ENCODE data around the gene SLC37A3.
"Not testable (repeated sequence)": the region's sequence is repeated elsewhere in the genome, so short reads cannot be mapped to it uniquely, and the experiment has no call there.

Gene SLC37A3

GRCh38 chr7:140421521-140421920, 23.2 kb upstream of the SLC37A3 start:
- H3K4me3 ChIP-seq (ENCODE audit: low read depth, low read length), result no peak overlapping the region
- no peaks in the 10 kb centered on the region for H3K4me1 ChIP-seq (ENCODE audit: control insufficient read depth, insufficient read depth, low read length)
- no peaks in the 10 kb centered on the region for H3K9me3 ChIP-seq (ENCODE audit: control insufficient read depth, insufficient read depth, low read depth, low read length)
- H3K36me3 ChIP-seq (ENCODE audit: control insufficient read depth, insufficient read depth, low read length), result no peaks in the 10 kb centered on the region
- no peak overlapping the region for H3K9ac ChIP-seq (ENCODE audit: low read length)
- H3K27ac ChIP-seq (ENCODE audit: low read depth, low read length), result no peak overlapping the region
- H3K27me3 ChIP-seq (ENCODE audit: control insufficient read depth, insufficient read depth, low read length), result no peaks in the 10 kb centered on the region

- no peak overlapping the region for H3K4me3 ChIP-seq (ENCODE audit: low read depth, low read length)
- H3K36me3 ChIP-seq (ENCODE audit: control insufficient read depth, insufficient read depth, low read length), result no peaks in the 10 kb centered on the region
- H3K9ac ChIP-seq (ENCODE audit: low read length), result no peak overlapping the region
- H3K9me3 ChIP-seq (ENCODE audit: control insufficient read depth, insufficient read depth, low read depth, low read length), result no peaks in the 10 kb centered on the region
- H3K27ac ChIP-seq (ENCODE audit: low read depth, low read length), result no peak overlapping the region
- H3K4me1 ChIP-seq (ENCODE audit: control insufficient read depth, insufficient read depth, low read length), result no peaks in the 10 kb centered on the region
- H3K27me3 ChIP-seq (ENCODE audit: control insufficient read depth, insufficient read depth, low read length), result no peaks in the 10 kb centered on the region
These were observed 20.3 kb upstream of the SLC37A3 start for GRCh38 chr7:140418653-140419052.

GRCh38 chr7:140418156-140418472, 19.8 kb upstream of the SLC37A3 start:
- H3K27ac ChIP-seq (ENCODE audit: low read depth, low read length); H3K27me3 ChIP-seq (ENCODE audit: control insufficient read depth, insufficient read depth, low read length); H3K9me3 ChIP-seq (ENCODE audit: control insufficient read depth, insufficient read depth, low read depth, low read length); H3K9ac ChIP-seq (ENCODE audit: low read length); H3K36me3 ChIP-seq (ENCODE audit: control insufficient read depth, insufficient read depth, low read length); H3K4me1 ChIP-seq (ENCODE audit: control insufficient read depth, insufficient read depth, low read length); H3K4me3 ChIP-seq (ENCODE audit: low read depth, low read length): not testable (repeated sequence)

- Histone ChIP-seq H3K4me3 (ENCODE audit: low read depth, low read length) (no peak overlapping the region), H3K9ac (ENCODE audit: low read length) (no peak overlapping the region), H3K36me3 (ENCODE audit: control insufficient read depth, insufficient read depth, low read length) (peaks cover 3% of the 10 kb centered on the region; the same call in 1 of the 2 replicates), H3K9me3 (ENCODE audit: control insufficient read depth, insufficient read depth, low read depth, low read length) (no peaks in the 10 kb centered on the region), H3K4me1 (ENCODE audit: control insufficient read depth, insufficient read depth, low read length) (no peaks in the 10 kb centered on the region), H3K27ac (ENCODE audit: low read depth, low read length) (no peak overlapping the region), H3K27me3 (ENCODE audit: control insufficient read depth, insufficient read depth, low read length) (no peaks in the 10 kb centered on the region)
These were observed 19.3 kb upstream of the SLC37A3 start for GRCh38 chr7:140417456-140418155.

- no peak overlapping the region for H3K4me3 ChIP-seq (ENCODE audit: low read depth, low read length)
- no peaks in the 10 kb centered on the region for H3K27me3 ChIP-seq (ENCODE audit: control insufficient read depth, insufficient read depth, low read length)
- H3K9ac ChIP-seq (ENCODE audit: low read length), result no peak overlapping the region
- H3K4me1 ChIP-seq (ENCODE audit: control insufficient read depth, insufficient read depth, low read length), result no peaks in the 10 kb centered on the region
- H3K36me3 ChIP-seq (ENCODE audit: control insufficient read depth, insufficient read depth, low read length), result peaks cover 3% of the 10 kb centered on the region; the same call in 1 of the 2 replicates
- no peak overlapping the region for H3K27ac ChIP-seq (ENCODE audit: low read depth, low read length)
- H3K9me3 ChIP-seq (ENCODE audit: control insufficient read depth, insufficient read depth, low read depth, low read length), result no peaks in the 10 kb centered on the region
These were observed 18.2 kb upstream of the SLC37A3 start for GRCh38 chr7:140416560-140416959.

DNA sequence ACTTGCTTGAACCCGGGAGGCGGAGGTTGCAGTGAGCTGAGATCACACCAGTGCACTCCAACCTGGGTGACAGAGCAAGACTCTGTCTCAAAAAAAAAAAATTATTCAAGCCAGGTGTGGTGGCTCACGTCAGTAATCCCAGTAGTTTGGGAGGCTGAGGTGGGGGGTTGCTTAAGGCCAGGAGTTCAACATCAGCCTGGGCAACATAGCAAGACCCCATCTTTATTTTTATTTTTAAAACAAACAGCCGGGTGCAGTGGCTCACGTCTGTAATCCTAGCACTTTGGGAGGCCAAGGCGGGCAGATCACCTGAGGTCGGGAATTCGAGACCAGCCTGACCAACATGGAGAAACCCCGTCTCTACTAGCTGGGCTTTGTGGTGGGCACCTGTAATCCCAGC, 17.5 kb upstream of the SLC37A3 start:
- H3K9me3 ChIP-seq (ENCODE audit: control insufficient read depth, insufficient read depth, low read depth, low read length); H3K4me3 ChIP-seq (ENCODE audit: low read depth, low read length); H3K27ac ChIP-seq (ENCODE audit: low read depth, low read length); H3K9ac ChIP-seq (ENCODE audit: low read length); H3K27me3 ChIP-seq (ENCODE audit: control insufficient read depth, insufficient read depth, low read length); H3K36me3 ChIP-seq (ENCODE audit: control insufficient read depth, insufficient read depth, low read length); H3K4me1 ChIP-seq (ENCODE audit: control insufficient read depth, insufficient read depth, low read length): not testable (repeated sequence)

DNA sequence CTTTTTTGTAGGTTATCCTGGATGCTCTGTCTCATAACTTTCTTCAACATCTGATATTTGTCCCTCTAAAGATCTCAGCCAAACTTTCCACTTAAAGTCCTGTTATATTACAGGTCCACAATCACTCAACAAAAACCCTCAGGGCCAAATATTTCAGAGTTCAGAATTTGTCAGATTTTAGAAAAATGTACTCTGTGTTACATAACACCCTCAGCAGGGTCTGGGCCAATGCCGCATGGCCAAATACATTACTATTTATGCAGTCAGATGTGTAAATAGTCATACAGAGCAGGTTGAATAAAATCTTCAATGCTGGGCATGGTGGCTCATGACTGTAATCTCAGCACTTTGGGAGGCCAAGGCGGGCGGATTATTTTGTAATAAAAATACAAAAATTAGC, 17.0 kb upstream of the SLC37A3 start:
- Histone ChIP-seq H3K27ac (ENCODE audit: low read depth, low read length) (no peak overlapping the region), H3K4me1 (ENCODE audit: control insufficient read depth, insufficient read depth, low read length) (no peaks in the 10 kb centered on the region), H3K9me3 (ENCODE audit: control insufficient read depth, insufficient read depth, low read depth, low read length) (no peaks in the 10 kb centered on the region), H3K27me3 (ENCODE audit: control insufficient read depth, insufficient read depth, low read length) (no peaks in the 10 kb centered on the region), H3K9ac (ENCODE audit: low read length) (no peak overlapping the region), H3K36me3 (ENCODE audit: control insufficient read depth, insufficient read depth, low read length) (peaks cover 3% of the 10 kb centered on the region; the same call in 1 of the 2 replicates), H3K4me3 (ENCODE audit: low read depth, low read length) (no peak overlapping the region)

DNA sequence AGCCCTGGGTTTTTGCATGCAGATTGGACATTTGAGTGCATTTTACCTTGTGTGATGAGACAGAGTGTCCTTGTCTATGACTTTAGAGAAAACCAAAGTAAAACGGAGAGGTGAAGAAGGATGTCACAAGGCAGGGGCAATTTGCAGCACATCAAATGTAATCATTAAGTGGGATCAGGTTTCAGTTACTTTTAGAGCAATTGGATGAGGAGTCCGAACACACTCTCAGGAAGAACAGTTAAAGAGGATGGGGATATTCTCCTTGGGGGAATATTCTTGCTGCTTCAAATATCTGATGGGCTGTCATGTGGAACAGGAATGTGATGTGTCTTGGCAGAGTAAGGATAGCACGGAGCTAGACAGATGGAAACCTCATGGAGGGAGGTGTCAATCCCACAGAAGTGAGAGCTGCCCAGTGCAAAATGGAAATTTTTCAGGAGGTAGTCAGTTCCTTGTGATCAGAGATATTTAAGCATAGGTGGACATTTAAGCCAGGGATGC, 6.3 kb upstream of the SLC37A3 start:
- H3K4me1 ChIP-seq (ENCODE audit: control insufficient read depth, insufficient read depth, low read length), result peaks cover 18% of the 10 kb centered on the region
- H3K4me3 ChIP-seq (ENCODE audit: low read depth, low read length), result peak overlapping the region; percentile 65
- no peaks in the 10 kb centered on the region for H3K27me3 ChIP-seq (ENCODE audit: control insufficient read depth, insufficient read depth, low read length)
- no peaks in the 10 kb centered on the region for H3K9me3 ChIP-seq (ENCODE audit: control insufficient read depth, insufficient read depth, low read depth, low read length)
- H3K27ac ChIP-seq (ENCODE audit: low read depth, low read length), result no peak overlapping the region
- peaks cover 3% of the 10 kb centered on the region for H3K36me3 ChIP-seq (ENCODE audit: control insufficient read depth, insufficient read depth, low read length)
- no peak overlapping the region for H3K9ac ChIP-seq (ENCODE audit: low read length)

GRCh38 chr7:140403878-140404564, 5.7 kb upstream of the SLC37A3 start, which contains the start of gene RAB19:
TSS of gene RAB19 (plus strand) at chr7:140404058. CDS start at chr7:140407647, 3,589 bp downstream.
- Histone ChIP-seq H3K9me3 (ENCODE audit: control insufficient read depth, insufficient read depth, low read depth, low read length) (no peaks in the 10 kb centered on the region), H3K36me3 (ENCODE audit: control insufficient read depth, insufficient read depth, low read length) (peaks cover 3% of the 10 kb centered on the region), H3K9ac (ENCODE audit: low read length) (peak within 1 kb of the TSS; percentile 55), H3K4me3 (ENCODE audit: low read depth, low read length) (peak within 1 kb of the TSS; percentile 65), H3K4me1 (ENCODE audit: control insufficient read depth, insufficient read depth, low read length) (peaks cover 18% of the 10 kb centered on the region), H3K27me3 (ENCODE audit: control insufficient read depth, insufficient read depth, low read length) (no peaks in the 10 kb centered on the region), H3K27ac (ENCODE audit: low read depth, low read length) (0 out of 2 replicates have a peak within 1 kb of the TSS, but pooled peaks have one; percentile 17)

- Histone ChIP-seq H3K4me1 (ENCODE audit: control insufficient read depth, insufficient read depth, low read length) (peaks cover 18% of the 10 kb centered on the region), H3K27me3 (ENCODE audit: control insufficient read depth, insufficient read depth, low read length) (no peaks in the 10 kb centered on the region), H3K36me3 (ENCODE audit: control insufficient read depth, insufficient read depth, low read length) (no peaks in the 10 kb centered on the region), H3K4me3 (ENCODE audit: low read depth, low read length) (no peak overlapping the region), H3K9ac (ENCODE audit: low read length) (no peak overlapping the region), H3K27ac (ENCODE audit: low read depth, low read length) (0 out of 2 replicates have a peak overlapping the region, but pooled peaks have one; percentile 17), H3K9me3 (ENCODE audit: control insufficient read depth, insufficient read depth, low read depth, low read length) (no peaks in the 10 kb centered on the region)
These were observed 4.0 kb upstream of the SLC37A3 start for GRCh38 chr7:140402178-140402835.

GRCh38 chr7:140400381-140400780, 2.1 kb upstream of the SLC37A3 start:
- Histone ChIP-seq H3K4me3 (ENCODE audit: low read depth, low read length) (no peak overlapping the region), H3K9ac (ENCODE audit: low read length) (no peak overlapping the region), H3K9me3 (ENCODE audit: control insufficient read depth, insufficient read depth, low read depth, low read length) (no peaks in the 10 kb centered on the region), H3K4me1 (ENCODE audit: control insufficient read depth, insufficient read depth, low read length) (peaks cover 18% of the 10 kb centered on the region), H3K27ac (ENCODE audit: low read depth, low read length) (no peak overlapping the region), H3K36me3 (ENCODE audit: control insufficient read depth, insufficient read depth, low read length) (no peaks in the 10 kb centered on the region), H3K27me3 (ENCODE audit: control insufficient read depth, insufficient read depth, low read length) (no peaks in the 10 kb centered on the region)
